ENCODE measurements around the gene IL17RC. TPM values are rescaled to one million over a fixed set of nuclear protein-coding genes. Genes with fewer than 3 reads are reported as not detected.
"Not testable (repeated sequence)": the region's sequence is repeated elsewhere in the genome, so short reads cannot be mapped to it uniquely, and the experiment has no call there.

IL17RC gene
- total RNA-seq, 1 donor from 2014 or later: 16.9 TPM

GRCh38 chr3:9915254-9916141 is 1.4 kb upstream of the IL17RC start:
- DNase-seq (ENCODE audit: low read depth in 2 of 2): peak in 1 of 2 donors; percentile 70

GRCh38 chr3:9916346-9916733 is 558 bp upstream of the IL17RC start:
- no peak for DNase-seq (ENCODE audit: low read depth in 2 of 2)

GRCh38 chr3:9917820-9918219 is 922 bp downstream of the IL17RC start:
- DNase-seq (ENCODE audit: low read depth in 2 of 2): no peak

GRCh38 chr3:9918261-9919038 is 1.6 kb downstream of the IL17RC start:
- no peak for DNase-seq (ENCODE audit: low read depth in 2 of 2)

- DNase-seq (ENCODE audit: low read depth in 2 of 2): no peak
Measured at GRCh38 chr3:9928158-9928557, 11.3 kb downstream of the IL17RC start.

- peak in 1 of 2 donors; percentile 30 for DNase-seq (ENCODE audit: low read depth in 2 of 2)
Measured at GRCh38 chr3:9930804-9931418, 14.0 kb downstream of the IL17RC start.

GRCh38 chr3:9932535-9932842 is 15.6 kb downstream of the IL17RC start:
- DNase-seq (ENCODE audit: low read depth in 2 of 2): no peak

GRCh38 chr3:9932843-9933560 is 16.1 kb downstream of the IL17RC start:
- peak; percentile 68 to 91 for DNase-seq (ENCODE audit: low read depth in 2 of 2)

GRCh38 chr3:9933561-9934234 is 16.8 kb downstream of the IL17RC start, which contains the start of gene CRELD1:
CRELD1 (plus strand) TSS chr3:9933834; CDS start chr3:9934439, 605 bp downstream.
- DNase-seq (ENCODE audit: low read depth in 2 of 2): peak; percentile 91 to 97

- DNase-seq (ENCODE audit: low read depth in 2 of 2): no peak
Measured at GRCh38 chr3:9934235-9934621, 17.3 kb downstream of the IL17RC start.

GRCh38 chr3:9934993-9935392 is 18.1 kb downstream of the IL17RC start:
- no peak for DNase-seq (ENCODE audit: low read depth in 2 of 2)

GRCh38 chr3:9935966-9936510 is 19.1 kb downstream of the IL17RC start:
- DNase-seq (ENCODE audit: low read depth in 2 of 2): no peak

GRCh38 chr3:9937486-9938238 is 20.8 kb downstream of the IL17RC start:
- no peak for DNase-seq (ENCODE audit: low read depth in 2 of 2)

- DNase-seq (ENCODE audit: low read depth in 2 of 2): no peak
Measured at GRCh38 chr3:9938966-9939365, 22.1 kb downstream of the IL17RC start.

- not testable (repeated sequence) for DNase-seq (ENCODE audit: low read depth in 2 of 2)
Measured at GRCh38 chr3:9939906-9940305, 23.0 kb downstream of the IL17RC start.

GRCh38 chr3:9940746-9941145 is 23.8 kb downstream of the IL17RC start:
- no peak for DNase-seq (ENCODE audit: low read depth in 2 of 2)

GRCh38 chr3:9942164-9942563 is 25.3 kb downstream of the IL17RC start:
- DNase-seq (ENCODE audit: low read depth in 2 of 2): no peak

GRCh38 chr3:9942934-9943690 is 26.2 kb downstream of the IL17RC start:
- no peak for DNase-seq (ENCODE audit: low read depth in 2 of 2)

GRCh38 chr3:9944271-9944670 is 27.4 kb downstream of the IL17RC start:
- DNase-seq (ENCODE audit: low read depth in 2 of 2): no peak
